Measurements from ENCODE around the gene TRPM4. TPM values are rescaled to one million over a fixed set of nuclear protein-coding genes. Genes with fewer than 3 reads are reported as not detected.

The TRPM4 gene
- total RNA-seq, 6 experiments from 2014 or later = 9.2 to 31.1 (median 14.3) TPM

- 96% methylated on average over 6 of the region's 6 CpGs for WGBS (ENCODE audit: insufficient coverage, low coverage, low lambda C conversion rate, missing lambda C conversion rate)
- Histone ChIP-seq H3K27ac (no peak overlapping the region), H3K27me3 (no peaks in the 10 kb centered on the region), H3K9me3 (no peaks in the 10 kb centered on the region), H3K4me1 (peaks cover 0 to 10% (median 0%) of the 10 kb centered on the region in 4 donors), H3K4me3 (no peak overlapping the region), H3K36me3 (no peaks in the 10 kb centered on the region)
- no peak for TF ChIP-seq POLR2A (IDR thresholded peaks at IDR 0.05)
- no peak for TF ChIP-seq CTCF (IDR thresholded peaks at IDR 0.05)
- ATAC-seq (no peak), DNase-seq (no peak)
- intact Hi-C loops (cut with DNase I) = no loop called here
Measured at GRCh38 chr19:49154279-49154678, 3.3 kb upstream of the TRPM4 start.

- WGBS (ENCODE audit: insufficient coverage, low coverage, low lambda C conversion rate, missing lambda C conversion rate) = 54% methylated on average over 12 of the region's 19 CpGs
- no peak for TF ChIP-seq CTCF (IDR thresholded peaks at IDR 0.05)
- TF ChIP-seq POLR2A (IDR thresholded peaks at IDR 0.05) = no peak
- intact Hi-C loops (cut with DNase I) = no loop called here
- Histone ChIP-seq H3K9me3 (no peaks in the 10 kb centered on the region), H3K4me1 (peaks cover 0 to 4% (median 0%) of the 10 kb centered on the region in 4 donors), H3K36me3 (no peaks in the 10 kb centered on the region), H3K27me3 (no peaks in the 10 kb centered on the region), H3K27ac (peak within 1 kb of the TSS in 1 of 3 donors; percentile 28), H3K4me3 (no peak within 1 kb of the TSS)
- ATAC-seq = no peak
- no peak for DNase-seq
Measured at GRCh38 chr19:49155005-49155819, 2.4 kb upstream of the TRPM4 start, which contains the start of gene HRC. TSS of gene HRC (minus strand) at chr19:49155396. CDS start at chr19:49155237, 159 bp downstream.

GRCh38 chr19:49155820-49156346 is 1.7 kb upstream of the TRPM4 start:
- no peaks in the 10 kb centered on the region for H3K9me3 ChIP-seq
- WGBS (ENCODE audit: insufficient coverage, low coverage, low lambda C conversion rate, missing lambda C conversion rate) = no CpG with 5 or more reads among the region's 4 CpGs
- H3K4me3 ChIP-seq = no peak overlapping the region
- H3K27me3 ChIP-seq = no peaks in the 10 kb centered on the region
- ATAC-seq (no peak), DNase-seq (no peak)
- no peaks in the 10 kb centered on the region for H3K36me3 ChIP-seq
- intact Hi-C loops (cut with DNase I) = no loop called here
- no peaks in the 10 kb centered on the region for H3K4me1 ChIP-seq
- TF ChIP-seq POLR2A (IDR thresholded peaks at IDR 0.05) (no peak), CTCF (IDR thresholded peaks at IDR 0.05) (no peak)
- H3K27ac ChIP-seq = no peak overlapping the region

GRCh38 chr19:49160450-49161189 is 3.0 kb downstream of the TRPM4 start:
- WGBS (ENCODE audit: insufficient coverage, low coverage, low lambda C conversion rate, missing lambda C conversion rate) = 92% methylated on average over 8 of the region's 13 CpGs
- ATAC-seq (no peak), DNase-seq (no peak)
- Histone ChIP-seq H3K4me1 (no peaks in the 10 kb centered on the region), H3K9me3 (no peaks in the 10 kb centered on the region), H3K36me3 (no peaks in the 10 kb centered on the region), H3K27me3 (no peaks in the 10 kb centered on the region), H3K27ac (no peak overlapping the region), H3K4me3 (no peak overlapping the region)
- TF ChIP-seq CTCF (IDR thresholded peaks at IDR 0.05) (no peak), POLR2A (IDR thresholded peaks at IDR 0.05) (no peak)
- intact Hi-C loops (cut with DNase I) = no loop called here
